NCI-H1436 (cell line): Measurements from ENCODE around the gene ITGAD.

ENCODE experiments used
- DNase-seq: peaks from one replicate; lab custom pipeline; 2025; lab: John Stamatoyannopoulos, UW

The ITGAD gene

DNA sequence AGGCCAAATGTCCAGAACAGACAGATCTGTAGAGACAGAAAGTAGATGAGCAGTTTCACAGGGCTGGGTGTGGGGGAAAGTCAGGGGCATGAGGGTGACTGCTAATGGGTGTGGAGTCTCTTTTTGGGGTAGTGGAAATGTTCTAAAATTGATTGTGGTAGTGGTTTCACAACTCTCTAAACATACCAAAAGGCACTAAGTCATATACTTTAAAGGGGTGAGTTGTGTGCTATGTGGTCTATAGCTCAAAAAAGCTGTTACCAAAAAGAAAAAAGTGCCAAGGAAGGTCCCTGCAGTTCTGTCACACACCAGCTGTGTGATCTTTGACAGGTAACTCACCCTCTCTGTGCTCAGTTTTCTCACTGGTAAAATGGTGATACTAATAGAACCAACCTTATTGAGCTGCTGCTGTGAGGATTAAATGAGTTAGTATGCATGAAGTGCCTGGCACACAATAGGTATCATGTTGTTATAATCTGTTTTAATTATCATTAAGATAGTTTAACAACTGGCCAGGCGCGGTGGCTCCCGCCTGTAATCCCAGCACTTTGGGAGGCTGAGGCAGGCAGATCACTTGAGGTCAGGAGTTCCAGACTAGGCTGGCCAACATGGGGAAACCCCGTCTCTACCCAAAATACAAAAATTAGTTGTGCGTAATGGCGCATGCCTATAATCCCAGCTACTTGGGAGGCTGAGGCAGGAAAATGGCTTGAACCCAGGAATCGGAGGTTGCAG is 27.8 kb upstream of the ITGAD start:
- no peak for DNase-seq

DNA sequence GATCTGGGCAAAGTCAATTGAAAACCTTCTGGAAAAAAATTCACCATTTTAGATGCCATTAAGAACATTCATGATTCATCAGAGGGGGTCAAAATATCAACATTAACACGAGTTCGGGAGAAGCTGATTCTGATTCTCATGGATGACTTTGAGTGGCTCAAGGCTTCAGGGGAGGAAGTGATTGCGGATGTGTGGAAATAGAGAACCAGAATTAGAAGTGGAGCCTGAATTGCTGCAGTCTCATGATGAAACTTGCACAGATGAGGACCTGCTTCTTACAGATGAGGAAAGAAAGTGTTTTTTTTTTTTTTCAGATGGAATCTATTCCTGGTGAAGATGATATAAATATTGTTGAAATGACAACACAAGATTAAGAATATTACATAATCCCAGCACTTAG is 25.3 kb upstream of the ITGAD start:
- no peak for DNase-seq

DNA sequence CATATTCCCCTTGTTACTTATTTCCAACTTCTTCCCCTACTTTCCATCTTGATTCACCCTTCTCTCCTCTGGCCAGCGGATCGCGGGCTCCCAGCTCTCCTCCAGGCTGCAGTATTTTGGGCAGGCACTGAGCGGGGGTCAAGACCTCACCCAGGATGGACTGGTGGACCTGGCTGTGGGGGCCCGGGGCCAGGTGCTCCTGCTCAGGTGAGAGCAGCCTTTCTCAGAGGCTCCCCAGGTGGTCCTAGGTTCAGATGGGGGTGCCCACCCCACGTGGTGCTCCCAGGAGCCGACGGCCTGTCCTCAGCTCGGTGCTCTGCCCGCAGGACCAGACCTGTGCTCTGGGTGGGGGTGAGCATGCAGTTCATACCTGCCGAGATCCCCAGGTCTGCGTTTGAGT is 22.1 kb upstream of the ITGAD start:
- DNase-seq, result no peak

DNA sequence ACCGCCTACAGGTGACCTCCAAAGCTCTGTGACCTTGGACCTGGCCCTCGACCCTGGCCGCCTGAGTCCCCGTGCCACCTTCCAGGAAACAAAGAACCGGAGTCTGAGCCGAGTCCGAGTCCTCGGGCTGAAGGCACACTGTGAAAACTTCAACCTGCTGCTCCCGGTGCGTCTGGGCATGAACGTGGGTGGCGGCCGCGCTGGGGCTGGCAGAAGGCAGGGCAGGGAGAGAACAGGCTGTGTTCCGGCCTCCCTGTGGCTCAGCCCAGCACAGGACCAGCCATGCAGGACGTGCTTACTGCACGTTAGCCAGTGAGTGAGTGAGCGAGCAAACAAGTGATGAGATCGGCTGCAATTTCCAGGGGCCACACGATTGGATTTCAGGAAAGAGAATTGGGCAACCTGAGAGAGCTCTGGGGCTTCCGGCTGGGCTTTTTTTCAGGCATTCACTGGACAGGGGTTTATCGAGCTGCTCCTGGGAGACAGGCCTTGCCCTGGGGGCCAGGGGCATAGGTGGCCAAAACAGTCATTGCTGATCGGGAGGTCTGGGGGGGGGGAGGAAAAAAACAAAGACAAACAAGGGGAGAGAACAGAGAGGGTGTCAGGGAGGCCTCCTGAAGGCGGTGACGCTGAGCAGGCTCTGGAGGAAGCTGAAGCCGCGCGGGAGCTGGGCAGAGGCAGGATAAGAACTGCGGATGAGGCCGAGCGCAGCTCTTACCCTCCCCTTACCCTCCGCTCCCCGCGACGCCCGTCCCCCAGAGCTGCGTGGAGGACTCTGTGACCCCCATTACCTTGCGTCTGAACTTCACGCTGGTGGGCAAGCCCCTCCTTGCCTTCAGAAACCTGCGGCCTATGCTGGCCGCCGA is 21.3 kb upstream of the ITGAD start:
- no peak for DNase-seq

GRCh38 chr16:31373235-31373634 is 19.9 kb upstream of the ITGAD start:
- no peak for DNase-seq

DNA sequence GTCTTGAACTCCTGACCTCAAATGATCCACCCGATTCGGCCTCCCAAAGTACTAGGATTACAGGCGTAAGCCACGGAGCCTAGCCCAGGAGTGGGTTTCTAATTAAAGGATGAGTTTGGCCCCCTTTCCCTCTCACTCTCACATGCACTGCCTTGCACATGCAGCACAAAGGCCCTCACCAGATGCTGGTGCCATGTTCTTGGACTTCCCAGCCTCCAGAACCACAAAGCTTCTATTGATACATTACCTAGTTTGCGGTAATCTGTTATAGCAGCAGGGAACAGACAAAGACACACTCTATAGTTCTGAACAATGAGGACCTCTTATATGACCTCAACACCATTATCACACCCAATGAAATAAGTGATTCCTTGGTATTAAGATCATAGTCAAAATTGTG is 17.9 kb upstream of the ITGAD start:
- DNase-seq, result no peak

GRCh38 chr16:31376705-31377104 is 16.4 kb upstream of the ITGAD start:
- no peak for DNase-seq

- DNase-seq, result no peak
Measured at GRCh38 chr16:31377210-31377903, 15.8 kb upstream of the ITGAD start.

GRCh38 chr16:31380201-31380600 is 12.9 kb upstream of the ITGAD start:
- DNase-seq, result no peak

GRCh38 chr16:31382485-31383161 is 10.5 kb upstream of the ITGAD start:
- peak; percentile 38 for DNase-seq

DNA sequence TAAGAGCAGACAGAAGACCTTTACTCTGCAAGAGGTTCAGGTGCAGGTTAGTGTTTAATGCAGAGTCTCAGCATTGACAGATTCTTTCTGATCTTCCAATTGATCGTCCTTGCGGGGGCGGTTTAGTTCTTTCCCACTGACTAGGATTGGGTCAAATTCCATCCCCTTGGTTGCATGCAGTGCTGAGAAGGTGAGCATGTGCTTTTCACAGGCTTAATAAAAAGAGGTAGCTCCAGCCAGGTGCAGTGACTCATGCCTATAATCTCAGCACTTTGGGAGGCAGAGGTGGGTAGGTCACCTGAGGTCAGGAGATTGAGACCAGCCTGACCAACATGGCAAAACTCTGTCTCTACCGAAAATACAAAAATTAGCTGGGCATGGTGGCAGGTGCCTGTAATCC is 7.5 kb upstream of the ITGAD start:
- no peak for DNase-seq

GRCh38 chr16:31386157-31386984 is 6.8 kb upstream of the ITGAD start:
- no peak for DNase-seq

- DNase-seq, result no peak
Measured at GRCh38 chr16:31388535-31388934, 4.6 kb upstream of the ITGAD start.

DNA sequence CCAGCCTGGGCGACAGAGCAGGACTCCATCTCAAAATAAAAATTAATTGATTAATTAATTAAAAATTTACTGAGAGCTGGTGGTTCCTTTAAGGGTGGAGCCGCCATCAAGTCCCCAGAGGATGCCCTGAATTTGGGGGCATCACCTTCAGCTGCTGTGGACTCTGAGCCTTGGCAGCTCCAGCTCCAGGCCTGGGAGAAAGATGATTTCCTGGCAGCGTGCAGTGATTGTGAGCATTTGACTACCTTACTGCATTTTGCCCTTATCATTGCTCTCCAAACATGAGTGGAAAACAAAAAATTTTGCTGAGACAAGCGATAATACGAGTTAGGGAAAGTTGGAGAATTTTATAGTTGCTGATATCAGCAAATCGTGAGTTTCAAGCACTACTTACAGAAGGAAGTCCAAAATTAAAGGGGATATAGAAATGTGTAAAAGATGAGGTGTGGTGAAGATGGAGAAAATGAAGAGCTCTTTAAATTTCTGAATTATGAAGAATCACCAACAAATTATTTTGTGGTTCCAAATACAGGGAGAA is 2.6 kb upstream of the ITGAD start:
- DNase-seq, result no peak

- DNase-seq, result no peak
Measured at GRCh38 chr16:31395647-31396046, 2.5 kb downstream of the ITGAD start.

DNA sequence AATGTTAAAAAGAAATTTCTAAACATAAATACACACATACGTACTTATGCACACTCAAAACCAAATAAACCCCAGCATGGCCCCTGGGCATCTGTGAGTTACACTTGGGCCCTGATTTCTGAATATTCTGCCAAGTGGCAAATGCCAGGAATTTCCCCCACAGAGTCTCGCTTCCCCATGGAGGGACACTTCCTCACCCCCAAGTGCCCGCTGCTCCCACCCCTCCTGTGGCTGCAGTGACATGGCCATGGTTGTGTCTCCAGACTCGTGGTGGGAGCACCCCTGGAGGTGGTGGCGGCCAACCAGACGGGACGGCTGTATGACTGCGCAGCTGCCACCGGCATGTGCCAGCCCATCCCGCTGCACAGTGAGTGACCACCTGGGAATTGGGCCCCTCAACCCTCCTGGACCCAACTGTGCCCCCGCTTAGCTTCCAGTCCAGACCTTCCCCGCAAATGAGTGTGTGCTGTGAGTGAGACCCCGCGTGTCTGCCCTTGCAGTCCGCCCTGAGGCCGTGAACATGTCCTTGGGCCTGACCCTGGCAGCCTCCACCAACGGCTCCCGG is 4.0 kb downstream of the ITGAD start:
- no peak for DNase-seq

GRCh38 chr16:31397701-31398100 is 4.6 kb downstream of the ITGAD start:
- no peak for DNase-seq

- DNase-seq, result no peak
Measured at GRCh38 chr16:31400191-31400590, 7.1 kb downstream of the ITGAD start.

- DNase-seq, result no peak
Measured at GRCh38 chr16:31401436-31401835, 8.3 kb downstream of the ITGAD start.

DNA sequence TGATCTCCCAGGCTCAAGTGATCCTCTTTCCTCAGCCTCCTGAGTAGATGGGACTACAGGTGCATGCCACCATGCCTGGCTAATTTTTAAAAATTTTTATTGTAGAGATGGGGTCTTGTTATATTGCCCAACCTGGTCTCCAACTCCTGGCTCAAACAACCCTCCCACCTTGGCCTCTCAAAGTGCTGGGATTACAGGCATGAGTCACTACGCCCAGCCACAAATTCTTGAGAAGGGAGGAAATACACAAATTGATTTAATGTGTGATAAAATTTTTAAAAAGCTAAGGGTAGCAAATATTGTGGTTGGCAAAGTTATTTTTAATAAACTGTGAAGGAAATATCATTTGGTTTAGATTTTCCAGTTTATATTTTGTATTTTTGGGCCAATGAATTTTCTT is 9.6 kb downstream of the ITGAD start:
- DNase-seq, result no peak
